ENCODE measurements around the gene LRCH1. TPM values are rescaled to one million over a fixed set of nuclear protein-coding genes. Genes with fewer than 3 reads are reported as not detected.
A peak's percentile ranks its signal among the peaks of the same experiment; 100 is the strongest.

Gene LRCH1
- total and polyA plus RNA-seq, 10 of the 15 experiments (the other 5 are each of a cell fraction or from before 2014, with no cell fraction given): 5.3 to 48.9 (median 14.4) TPM

GRCh38 chr13:46631179-46631542, 78.2 kb downstream of the LRCH1 start:
- Histone ChIP-seq H3K4me1 (ENCODE audit: control insufficient read depth, insufficient read depth, low read length) (peaks cover 18% of the 10 kb centered on the region), H3K27ac (ENCODE audit: control insufficient read depth, insufficient read depth) (peak overlapping the region; percentile 62), H4K20me1 (ENCODE audit: control insufficient read depth, insufficient read depth) (no peaks in the 10 kb centered on the region), H3K4me2 (ENCODE audit: control insufficient read depth, insufficient read depth) (peak overlapping the region; percentile 47), H3K9ac (ENCODE audit: control insufficient read depth, insufficient read depth, low read length) (no peak overlapping the region), H2AFZ (ENCODE audit: control insufficient read depth, low read depth, low read length) (no peak overlapping the region), H3K4me3 (no peak overlapping the region; the same call in 1 of the 2 replicates), H3K27me3 (replicated peaks in 1 of 2; ENCODE audit: control insufficient read depth in 2 of 2, insufficient read depth in 2 of 2, low read length in 1 of 2) (no peaks in the 10 kb centered on the region), H3K79me2 (ENCODE audit: control insufficient read depth, insufficient read depth, low read length) (peaks cover 80% of the 10 kb centered on the region), H3K36me3 (ENCODE audit: control insufficient read depth in 2 of 2, insufficient read depth in 2 of 2, low read length in 1 of 2) (no peaks in the 10 kb centered on the region; a peak in 1 of 4 replicates), H3K9me3 (replicated peaks; ENCODE audit: control insufficient read depth, insufficient read depth, low read length) (no peaks in the 10 kb centered on the region)
- 37% methylated on average over 2 of the region's 2 CpGs for WGBS (ENCODE audit: insufficient coverage, insufficient replicate concordance, low lambda C conversion rate, missing lambda C conversion rate)
- ChIA-PET RAD21 (ENCODE audit: unreplicated experiment) (interaction anchor here (0.8 to 3.0 kb wide), 9 partner anchors 9 to 79 kb away, joined by 3 to 19 read pairs (median 4); partner anchors contain the start of gene LRCH1), CTCF (interaction anchor here (0.5 to 3.9 kb wide), 7 partner anchors 8 to 88 kb away, joined by 3 to 39 read pairs (median 5); no protein-coding TSS in a partner anchor), POLR2A (interaction anchor here (0.6 to 3.9 kb wide), 9 partner anchors 8 to 90 kb away, joined by 3 to 22 read pairs (median 7); no protein-coding TSS in a partner anchor), SMC1A (ENCODE audit: uncharacterized antibody, unreplicated experiment) (interaction anchor here (1.0 to 23.6 kb wide), 12 partner anchors 9 to 52 kb away, joined by 3 to 456 read pairs (median 13); no protein-coding TSS in a partner anchor)
- BruUV-seq (replicated peaks): no TSS peak
- in situ Hi-C loops (cut with MboI): no loop called here
- no peak for FAIRE-seq
- intact Hi-C loops (cut with micrococcal nuclease; ENCODE audit: unreplicated experiment): no loop called here
- DNase-seq (ENCODE audit: low read depth, low spot score): no peak
- ATAC-seq: peak; percentile 60
- TF ChIP-seq ZNF687 (IDR thresholded peaks at IDR 0.05) (peak; percentile 36; the same call in 1 of the 2 replicates), SIX5 (IDR thresholded peaks at IDR 0.05; ENCODE audit: low read depth, low read length, severe bottlenecking) (no peak), SKIL (IDR thresholded peaks at IDR 0.05; ENCODE audit: low read depth, poor library complexity, severe bottlenecking) (no peak), SRF (IDR thresholded peaks at IDR 0.05; ENCODE audit: low read depth in 2 of 2, low read length in 2 of 2) (no peak), SP1 (IDR thresholded peaks at IDR 0.05; ENCODE audit: low read depth, low read length) (no peak), CREB1 (IDR thresholded peaks at IDR 0.05; ENCODE audit: low read depth) (no peak), TARDBP (IDR thresholded peaks at IDR 0.05; ENCODE audit: borderline replicate concordance) (no peak), MXI1 (IDR thresholded peaks at IDR 0.05; ENCODE audit: low read depth, low read length) (0 out of 2 replicates have a peak, but pooled peaks have one; percentile 27), RELB (IDR thresholded peaks at IDR 0.05; ENCODE audit: low read depth) (peak; percentile 27; the same call in 1 of the 2 replicates), IKZF1 (conservative IDR thresholded peaks at IDR 0.05) (no peak; the same call in 1 of the 2 replicates)
- TF ChIP-seq, protein P1, sequence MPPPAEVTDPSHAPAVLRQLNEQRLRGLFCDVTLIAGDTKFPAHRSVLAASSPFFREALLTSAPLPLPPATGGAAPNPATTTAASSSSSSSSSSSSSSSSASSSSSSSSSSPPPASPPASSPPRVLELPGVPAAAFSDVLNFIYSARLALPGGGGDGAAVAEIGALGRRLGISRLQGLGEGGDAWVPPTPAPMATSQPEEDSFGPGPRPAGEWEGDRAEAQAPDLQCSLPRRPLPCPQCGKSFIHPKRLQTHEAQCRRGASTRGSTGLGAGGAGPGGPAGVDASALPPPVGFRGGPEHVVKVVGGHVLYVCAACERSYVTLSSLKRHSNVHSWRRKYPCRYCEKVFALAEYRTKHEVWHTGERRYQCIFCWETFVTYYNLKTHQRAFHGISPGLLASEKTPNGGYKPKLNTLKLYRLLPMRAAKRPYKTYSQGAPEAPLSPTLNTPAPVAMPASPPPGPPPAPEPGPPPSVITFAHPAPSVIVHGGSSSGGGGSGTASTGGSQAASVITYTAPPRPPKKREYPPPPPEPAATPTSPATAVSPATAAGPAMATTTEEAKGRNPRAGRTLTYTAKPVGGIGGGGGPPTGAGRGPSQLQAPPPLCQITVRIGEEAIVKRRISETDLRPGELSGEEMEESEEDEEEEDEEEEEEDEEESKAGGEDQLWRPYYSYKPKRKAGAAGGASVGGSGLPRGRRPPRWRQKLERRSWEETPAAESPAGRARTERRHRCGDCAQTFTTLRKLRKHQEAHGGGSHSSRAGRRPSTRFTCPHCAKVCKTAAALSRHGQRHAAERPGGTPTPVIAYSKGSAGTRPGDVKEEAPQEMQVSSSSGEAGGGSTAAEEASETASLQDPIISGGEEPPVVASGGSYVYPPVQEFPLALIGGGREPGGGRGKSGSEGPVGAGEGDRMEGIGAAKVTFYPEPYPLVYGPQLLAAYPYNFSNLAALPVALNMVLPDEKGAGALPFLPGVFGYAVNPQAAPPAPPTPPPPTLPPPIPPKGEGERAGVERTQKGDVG (CRISPR knock-in tag; IDR thresholded peaks at IDR 0.05): no peak

Data from GM12878 (cell line).